CD14-positive monocyte (primary cell): Measurements from ENCODE around the gene OMD. TPM values are rescaled to one million over a fixed set of nuclear protein-coding genes. Genes with fewer than 3 reads are reported as not detected.

Experiments
- DNase-seq, 3 donors: peaks; one replicate each; pipeline ENCODE4 v3.0.0-alpha.2; 2011 to 2022
- H2AFZ ChIP-seq: 2 replicates; pipeline ENCODE4 v1.6.0; 2012; ENCODE audit warnings: mild to moderate bottlenecking, low read depth, low read length, inconsistent platforms; ENCODE audit not compliant: insufficient read depth, poor library complexity, severe bottlenecking
- H3K27ac ChIP-seq, 2 donors: 1 replicate in 1 of 2; 2 replicates in 1 of 2; pipeline ENCODE4 v1.5.1; 2012 to 2013; ENCODE audit warnings: low read length in 2 of 2, control low read depth in 1 of 2, inconsistent platforms in 1 of 2, low read depth in 1 of 2, mild to moderate bottlenecking in 1 of 2
- H3K27me3 ChIP-seq, 2 donors: one replicate each; pipeline versions ENCODE4 v1.6.0 to v1.6.1; 2011 to 2013; ENCODE audit warnings: low read length in 2 of 2; ENCODE audit not compliant: control insufficient read depth in 2 of 2, insufficient read depth in 2 of 2
- H3K36me3 ChIP-seq, 2 donors: replicated peaks in 1 of 2; 1 replicate in 1 of 2; 2 replicates in 1 of 2; pipeline versions ENCODE4 v1.5.1 to v1.6.1; 2012 to 2013; ENCODE audit warnings: low read length in 2 of 2, control low read depth in 1 of 2, inconsistent platforms in 1 of 2, mild to moderate bottlenecking in 1 of 2; ENCODE audit not compliant: insufficient read depth in 2 of 2, control insufficient read depth in 1 of 2
- H3K4me1 ChIP-seq, 2 donors: 1 replicate in 1 of 2; 2 replicates in 1 of 2; pipeline versions ENCODE4 v1.5.1 to v1.6.1; 2012 to 2013; ENCODE audit warnings: low read length in 2 of 2, control low read depth in 1 of 2, inconsistent platforms in 1 of 2, mild to moderate bottlenecking in 1 of 2, moderate library complexity in 1 of 2; ENCODE audit not compliant: insufficient read depth in 2 of 2, control insufficient read depth in 1 of 2
- H3K4me2 ChIP-seq: replicated peaks from 2 replicates; pipeline ENCODE3; 2012; ENCODE audit warnings: low read length, moderate library complexity, mild to moderate bottlenecking; ENCODE audit not compliant: poor library complexity, severe bottlenecking; ENCODE audit errors: extremely low read depth
- H3K4me3 ChIP-seq, 3 experiments: fragments of 200-600 bp in 1 of 3; sonication (generic) in 1 of 3; replicated peaks in 1 of 3; 1 replicate in 2 of 3; 2 replicates in 1 of 3; pipeline ENCODE4 v1.5.1; 2011 to 2013; ENCODE audit warnings: low read length in 3 of 3, mild to moderate bottlenecking in 3 of 3, control low read depth in 2 of 3, low read depth in 2 of 3, inconsistent platforms in 1 of 3, moderate library complexity in 1 of 3
- H3K79me2 ChIP-seq: 2 replicates; pipeline ENCODE4 v1.6.0; 2012; ENCODE audit warnings: mild to moderate bottlenecking, control low read depth, inconsistent platforms, low read length, moderate library complexity; ENCODE audit not compliant: insufficient read depth
- H3K9ac ChIP-seq: 2 replicates; pipeline ENCODE4 v1.6.0; 2017; ENCODE audit warnings: low read length, mild to moderate bottlenecking; ENCODE audit not compliant: insufficient read depth, poor library complexity, severe bottlenecking
- H3K9me3 ChIP-seq, 2 donors: replicated peaks in 1 of 2; 1 replicate in 1 of 2; 2 replicates in 1 of 2; pipeline versions ENCODE4 v1.5.1 to v1.6.1; 2012 to 2013; ENCODE audit warnings: low read length in 2 of 2, control low read depth in 1 of 2; ENCODE audit not compliant: control insufficient read depth in 1 of 2, insufficient read depth in 1 of 2
- H4K20me1 ChIP-seq: 2 replicates; pipeline ENCODE4 v1.6.0; 2012; ENCODE audit warnings: mild to moderate bottlenecking, low read length, control low read depth, moderate library complexity; ENCODE audit not compliant: insufficient read depth
- H3K27ac Mint-ChIP-seq, 7 donors: one replicate each; pipeline ENCODE4 v1.8.0; 2020; ENCODE audit warnings: mild to moderate bottlenecking in 7 of 7, mixed read lengths in 7 of 7, moderate library complexity in 6 of 7, inconsistent platforms in 2 of 7
- H3K27me3 Mint-ChIP-seq, 3 donors: one replicate each; pipeline ENCODE4 v1.8.0; 2021 to 2022; ENCODE audit warnings: low read depth in 3 of 3, mild to moderate bottlenecking in 3 of 3, mixed read lengths in 3 of 3, moderate library complexity in 3 of 3, inconsistent platforms in 1 of 3
- H3K36me3 Mint-ChIP-seq, 2 donors: one replicate each; pipeline ENCODE4 v1.8.0; 2020; ENCODE audit warnings: mixed read lengths in 2 of 2, inconsistent platforms in 1 of 2, mild to moderate bottlenecking in 1 of 2
- H3K4me1 Mint-ChIP-seq: one replicate; pipeline ENCODE4 v1.8.0; 2020; ENCODE audit warnings: mild to moderate bottlenecking, mixed read lengths
- H3K4me3 Mint-ChIP-seq, 2 donors: one replicate each; pipeline ENCODE4 v1.8.0; 2020; ENCODE audit warnings: mild to moderate bottlenecking in 2 of 2, mixed read lengths in 2 of 2, moderate library complexity in 1 of 2
- H3K9me3 Mint-ChIP-seq, 7 donors: one replicate each; pipeline ENCODE4 v1.8.0; 2020 to 2022; ENCODE audit warnings: mixed read lengths in 7 of 7, mild to moderate bottlenecking in 6 of 7, moderate library complexity in 6 of 7, inconsistent platforms in 2 of 7
- WGBS: methylation state at CpG from one replicate; pipeline ENCODE4 v1.1.5; 2013; ENCODE audit warnings: missing lambda C conversion rate; ENCODE audit not compliant: insufficient coverage; 5-methylcytosine and 5-hydroxymethylcytosine counted together
- intact Hi-C, 2 donors: fragments of 100-400 bp; cut with micrococcal nuclease; formaldehyde crosslinking; loops; one replicate each; pipeline versions ENCODE4 v1.15.0 to v1.15.1; 2023
- polyA minus RNA-seq: library from RNA; depleted of rRNA, polyadenylated mRNA; stranded (reverse); fragments of >200 nt; gene quantifications from 2 replicates; pipeline ENCODE4 v1.2.3, GENCODE V29; 2012
- polyA plus RNA-seq, 3 donors: library from polyadenylated mRNA; depleted of rRNA in 1 of 3; unstranded in 2 of 3; stranded (reverse) in 1 of 3; fragments of 300-500 nt in 2 of 3; fragments of >200 nt in 1 of 3; fragmentation: Illumina TruSeq in 2 of 3; gene quantifications; 1 replicate in 2 of 3; 2 replicates in 1 of 3; pipeline ENCODE4 v1.2.3, GENCODE V29; 2012 to 2021
- total RNA-seq, 12 experiments: library from RNA in 1 of 12; stranded (reverse) in 1 of 12; fragments of 120-200 nt in 1 of 12; gene quantifications; one replicate each; pipeline ENCODE4 v1.2.4 and lab custom pipeline; 2013 to 2026; ENCODE audit warnings: mixed read lengths in 6 of 12, inconsistent platforms in 1 of 12
- TF ChIP-seq, protein P1 (sequence below): fragments of 200-600 bp; IDR thresholded peaks from one replicate; pipeline ENCODE4 v1.8.0; 2022; ENCODE audit warnings: antibody characterized with exemption, mild to moderate bottlenecking

Gene OMD, protein sequence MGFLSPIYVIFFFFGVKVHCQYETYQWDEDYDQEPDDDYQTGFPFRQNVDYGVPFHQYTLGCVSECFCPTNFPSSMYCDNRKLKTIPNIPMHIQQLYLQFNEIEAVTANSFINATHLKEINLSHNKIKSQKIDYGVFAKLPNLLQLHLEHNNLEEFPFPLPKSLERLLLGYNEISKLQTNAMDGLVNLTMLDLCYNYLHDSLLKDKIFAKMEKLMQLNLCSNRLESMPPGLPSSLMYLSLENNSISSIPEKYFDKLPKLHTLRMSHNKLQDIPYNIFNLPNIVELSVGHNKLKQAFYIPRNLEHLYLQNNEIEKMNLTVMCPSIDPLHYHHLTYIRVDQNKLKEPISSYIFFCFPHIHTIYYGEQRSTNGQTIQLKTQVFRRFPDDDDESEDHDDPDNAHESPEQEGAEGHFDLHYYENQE
- total RNA-seq (2013): 0.02 TPM
- polyA plus RNA-seq: not detected
- polyA minus RNA-seq: not detected in 2 replicates
- total RNA-seq (lab: John Stamatoyannopoulos, UW): 0 to 2.0 (median 0) reads per million in 11 experiments

DNA sequence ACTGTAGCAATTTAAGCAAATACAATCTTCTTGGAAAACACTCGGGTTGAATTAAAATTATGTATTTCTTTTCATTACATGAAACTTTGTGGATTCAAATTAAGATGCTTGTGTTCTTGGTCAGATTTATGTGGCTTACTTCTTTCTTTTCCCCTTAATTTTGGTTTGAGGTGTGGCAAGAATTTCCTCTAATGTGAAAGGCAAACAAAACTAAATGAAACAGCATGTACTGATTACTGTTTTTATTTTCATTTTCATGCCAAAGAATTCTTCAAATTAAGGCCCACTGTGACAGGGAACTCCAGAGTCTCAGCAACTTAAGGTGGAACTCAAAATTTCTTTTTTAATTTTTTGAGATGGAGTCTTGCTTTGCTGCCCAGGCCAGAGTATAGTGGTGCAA, at the start of gene OMD:
Gene OMD (minus strand): TSS at position 132 of the 400 bp plus-strand sequence. CDS start 6,913 bp downstream, outside the sequence.
- Histone ChIP-seq H3K9ac (no peak within 1 kb of the TSS), H3K27ac (no peak within 1 kb of the TSS), H4K20me1 (no peaks in the 10 kb centered on the region), H2AFZ (no peak within 1 kb of the TSS), H3K4me1 (no peaks in the 10 kb centered on the region), H3K4me2 (no peak within 1 kb of the TSS), H3K27me3 (no peaks in the 10 kb centered on the region), H3K36me3 (no peaks in the 10 kb centered on the region), H3K9me3 (no peaks in the 10 kb centered on the region), H3K4me3 (no peak within 1 kb of the TSS), H3K79me2 (no peaks in the 10 kb centered on the region)
- Mint-ChIP-seq H3K27me3 (no peaks in the 10 kb centered on the region), H3K27ac (peak within 1 kb of the TSS in 1 of 7 donors; percentile 19), H3K9me3 (no peaks in the 10 kb centered on the region), H3K36me3 (peaks cover 3 to 4% of the 10 kb centered on the region in 2 donors), H3K4me3 (no peak within 1 kb of the TSS), H3K4me1 (peaks cover 5% of the 10 kb centered on the region)
- TF ChIP-seq, protein P1, sequence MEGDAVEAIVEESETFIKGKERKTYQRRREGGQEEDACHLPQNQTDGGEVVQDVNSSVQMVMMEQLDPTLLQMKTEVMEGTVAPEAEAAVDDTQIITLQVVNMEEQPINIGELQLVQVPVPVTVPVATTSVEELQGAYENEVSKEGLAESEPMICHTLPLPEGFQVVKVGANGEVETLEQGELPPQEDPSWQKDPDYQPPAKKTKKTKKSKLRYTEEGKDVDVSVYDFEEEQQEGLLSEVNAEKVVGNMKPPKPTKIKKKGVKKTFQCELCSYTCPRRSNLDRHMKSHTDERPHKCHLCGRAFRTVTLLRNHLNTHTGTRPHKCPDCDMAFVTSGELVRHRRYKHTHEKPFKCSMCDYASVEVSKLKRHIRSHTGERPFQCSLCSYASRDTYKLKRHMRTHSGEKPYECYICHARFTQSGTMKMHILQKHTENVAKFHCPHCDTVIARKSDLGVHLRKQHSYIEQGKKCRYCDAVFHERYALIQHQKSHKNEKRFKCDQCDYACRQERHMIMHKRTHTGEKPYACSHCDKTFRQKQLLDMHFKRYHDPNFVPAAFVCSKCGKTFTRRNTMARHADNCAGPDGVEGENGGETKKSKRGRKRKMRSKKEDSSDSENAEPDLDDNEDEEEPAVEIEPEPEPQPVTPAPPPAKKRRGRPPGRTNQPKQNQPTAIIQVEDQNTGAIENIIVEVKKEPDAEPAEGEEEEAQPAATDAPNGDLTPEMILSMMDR: no peak
- intact Hi-C loops: no loop called here
- no CpG with 5 or more reads among the region's 1 CpG for WGBS
- no peak for DNase-seq

DNA sequence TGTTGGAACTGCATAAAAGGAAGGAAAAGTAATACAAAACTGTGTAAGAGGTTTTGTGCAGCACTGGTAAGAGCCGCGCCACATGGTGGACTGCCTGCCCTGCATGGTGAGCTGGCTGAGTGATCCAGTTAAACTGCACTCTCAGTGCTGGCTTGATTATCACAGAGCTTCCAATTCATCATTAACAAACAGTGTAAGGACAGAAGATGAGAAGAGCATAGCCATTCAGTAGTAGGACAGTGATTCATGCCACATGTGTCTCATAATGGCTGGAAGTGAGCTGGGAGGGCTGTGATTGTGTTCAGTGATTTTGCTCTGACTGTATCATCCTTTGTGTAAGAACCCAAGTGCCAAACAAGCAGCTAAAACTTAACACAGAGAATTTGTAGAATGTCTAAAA, 43.9 kb upstream of the OMD start:
- H3K27me3 ChIP-seq: no peaks in the 10 kb centered on the region
- no peak overlapping the region for H3K4me2 ChIP-seq
- no peak for DNase-seq
- H3K27ac ChIP-seq: no peak overlapping the region
- 100% methylated on average over 2 of the region's 2 CpGs for WGBS
- H3K36me3 ChIP-seq: no peaks in the 10 kb centered on the region
- Mint-ChIP-seq H3K27me3 (peaks cover 0 to 2% (median 0%) of the 10 kb centered on the region in 3 donors), H3K4me3 (no peak overlapping the region), H3K36me3 (peaks cover 0 to 3% of the 10 kb centered on the region in 2 donors), H3K27ac (no peak overlapping the region), H3K9me3 (no peaks in the 10 kb centered on the region), H3K4me1 (no peaks in the 10 kb centered on the region)
- H3K9me3 ChIP-seq: no peaks in the 10 kb centered on the region
- TF ChIP-seq, protein P1: no peak
- H4K20me1 ChIP-seq: no peaks in the 10 kb centered on the region
- no peaks in the 10 kb centered on the region for H3K79me2 ChIP-seq
- H2AFZ ChIP-seq: no peak overlapping the region
- intact Hi-C loops: no loop called here
- H3K9ac ChIP-seq: no peak overlapping the region
- H3K4me3 ChIP-seq: no peak overlapping the region
- no peaks in the 10 kb centered on the region for H3K4me1 ChIP-seq
